ENCODE data around the gene ANO2. TPM values are rescaled to one million over a fixed set of nuclear protein-coding genes. Genes with fewer than 3 reads are reported as not detected.

Gene ANO2
- polyA plus RNA-seq, 5 donors = 3.3 to 5.7 (median 5.5) TPM

GRCh38 chr12:5581616-5582015, 363.4 kb downstream of the ANO2 start:
- no peak for DNase-seq

GRCh38 chr12:5581019-5581418, 364.0 kb downstream of the ANO2 start:
- DNase-seq = no peak

GRCh38 chr12:5578775-5579174, 366.3 kb downstream of the ANO2 start:
- no peak for DNase-seq

- DNase-seq = no peak
Measured at GRCh38 chr12:5577741-5578140, 367.3 kb downstream of the ANO2 start.

GRCh38 chr12:5577211-5577612, 367.8 kb downstream of the ANO2 start:
- no peak for DNase-seq

GRCh38 chr12:5575987-5576386, 369.1 kb downstream of the ANO2 start:
- DNase-seq = no peak

GRCh38 chr12:5575232-5575631, 369.8 kb downstream of the ANO2 start:
- DNase-seq = no peak

- no peak for DNase-seq
Measured at GRCh38 chr12:5573390-5573789, 371.7 kb downstream of the ANO2 start.

GRCh38 chr12:5571115-5571514, 373.9 kb downstream of the ANO2 start:
- no peak for DNase-seq

GRCh38 chr12:5570416-5570815, 374.6 kb downstream of the ANO2 start:
- DNase-seq = no peak

GRCh38 chr12:5568325-5568981, 376.6 kb downstream of the ANO2 start:
- no peak for DNase-seq

GRCh38 chr12:5567016-5567725, 377.9 kb downstream of the ANO2 start:
- DNase-seq = peak; percentile 80 to 81

- DNase-seq = no peak
Measured at GRCh38 chr12:5565933-5566599, 379.0 kb downstream of the ANO2 start.

GRCh38 chr12:5562581-5562980, 382.5 kb downstream of the ANO2 start:
- no peak for DNase-seq

- no peak for DNase-seq
Measured at GRCh38 chr12:5561846-5562245, 383.2 kb downstream of the ANO2 start.

- no peak for DNase-seq
Measured at GRCh38 chr12:5561057-5561456, 384.0 kb downstream of the ANO2 start.

- DNase-seq = no peak
Measured at GRCh38 chr12:5560265-5560664, 384.8 kb downstream of the ANO2 start.

- DNase-seq = no peak
Measured at GRCh38 chr12:5557906-5558305, 387.2 kb downstream of the ANO2 start.

GRCh38 chr12:5556946-5557673, 387.9 kb downstream of the ANO2 start:
- DNase-seq = no peak

GRCh38 chr12:5556033-5556614, 388.9 kb downstream of the ANO2 start:
- no peak for DNase-seq

GRCh38 chr12:5554711-5555110, 390.3 kb downstream of the ANO2 start:
- no peak for DNase-seq

- no peak for DNase-seq
Measured at GRCh38 chr12:5549011-5549410, 396.0 kb downstream of the ANO2 start.
